GM12801 (cell line): ENCODE data around the gene EPHB2.

ENCODE experiments used
- TF ChIP-seq, protein P1 (sequence below): IDR thresholded peaks from one replicate; pipeline ENCODE4 v1.5.1; 2011; ENCODE audit warnings: control low read depth; ENCODE audit not compliant: insufficient read length; ENCODE audit errors: extremely low read depth

The EPHB2 gene

DNA sequence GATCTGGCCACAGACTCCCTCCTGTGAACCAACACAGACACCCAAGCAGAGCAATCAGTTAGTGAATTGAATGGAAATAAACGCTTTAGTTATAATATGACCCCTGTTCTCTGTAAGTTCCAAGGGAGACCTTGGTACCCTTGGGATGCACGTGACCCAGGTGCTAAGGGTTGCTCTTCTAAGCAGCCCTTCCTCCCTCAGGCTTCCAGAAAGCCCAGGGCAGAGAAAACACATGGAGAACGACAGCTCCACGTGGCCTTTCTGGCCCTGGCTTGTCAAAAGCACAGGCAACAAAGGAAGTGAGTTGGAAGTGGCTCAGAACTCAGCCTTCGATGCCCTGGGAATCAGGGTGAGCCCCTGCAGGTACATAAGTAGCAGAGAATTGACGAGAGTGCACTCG, 204.6 kb downstream of the EPHB2 start:
- TF ChIP-seq, protein P1, sequence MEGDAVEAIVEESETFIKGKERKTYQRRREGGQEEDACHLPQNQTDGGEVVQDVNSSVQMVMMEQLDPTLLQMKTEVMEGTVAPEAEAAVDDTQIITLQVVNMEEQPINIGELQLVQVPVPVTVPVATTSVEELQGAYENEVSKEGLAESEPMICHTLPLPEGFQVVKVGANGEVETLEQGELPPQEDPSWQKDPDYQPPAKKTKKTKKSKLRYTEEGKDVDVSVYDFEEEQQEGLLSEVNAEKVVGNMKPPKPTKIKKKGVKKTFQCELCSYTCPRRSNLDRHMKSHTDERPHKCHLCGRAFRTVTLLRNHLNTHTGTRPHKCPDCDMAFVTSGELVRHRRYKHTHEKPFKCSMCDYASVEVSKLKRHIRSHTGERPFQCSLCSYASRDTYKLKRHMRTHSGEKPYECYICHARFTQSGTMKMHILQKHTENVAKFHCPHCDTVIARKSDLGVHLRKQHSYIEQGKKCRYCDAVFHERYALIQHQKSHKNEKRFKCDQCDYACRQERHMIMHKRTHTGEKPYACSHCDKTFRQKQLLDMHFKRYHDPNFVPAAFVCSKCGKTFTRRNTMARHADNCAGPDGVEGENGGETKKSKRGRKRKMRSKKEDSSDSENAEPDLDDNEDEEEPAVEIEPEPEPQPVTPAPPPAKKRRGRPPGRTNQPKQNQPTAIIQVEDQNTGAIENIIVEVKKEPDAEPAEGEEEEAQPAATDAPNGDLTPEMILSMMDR: no peak

- TF ChIP-seq, protein P1: no peak
These were observed 205.3 kb downstream of the EPHB2 start for GRCh38 chr1:22915816-22916470.

- TF ChIP-seq, protein P1: no peak
These were observed 205.8 kb downstream of the EPHB2 start for GRCh38 chr1:22916471-22916820.

- TF ChIP-seq, protein P1: no peak
These were observed 207.3 kb downstream of the EPHB2 start for GRCh38 chr1:22917989-22918388.

DNA sequence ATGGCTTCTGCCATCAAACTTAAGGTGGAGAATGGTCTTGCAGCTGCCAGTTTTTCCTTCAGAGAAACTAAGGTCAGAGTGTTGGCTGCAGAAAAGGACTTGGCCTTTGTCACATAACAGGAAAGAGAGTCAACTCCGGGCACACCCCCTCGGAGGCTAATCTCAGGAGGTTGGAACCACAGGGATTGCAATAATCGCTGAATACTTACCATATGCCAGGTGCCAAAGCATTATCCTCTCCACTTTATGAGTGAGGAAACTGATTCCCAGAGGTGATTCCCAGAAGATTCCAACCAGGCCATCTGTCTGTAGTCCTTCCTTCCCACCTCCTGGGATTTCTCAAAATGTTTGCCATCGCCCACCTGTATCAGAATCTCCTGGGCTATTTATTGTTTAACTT, 208.0 kb downstream of the EPHB2 start:
- TF ChIP-seq, protein P1: no peak

DNA sequence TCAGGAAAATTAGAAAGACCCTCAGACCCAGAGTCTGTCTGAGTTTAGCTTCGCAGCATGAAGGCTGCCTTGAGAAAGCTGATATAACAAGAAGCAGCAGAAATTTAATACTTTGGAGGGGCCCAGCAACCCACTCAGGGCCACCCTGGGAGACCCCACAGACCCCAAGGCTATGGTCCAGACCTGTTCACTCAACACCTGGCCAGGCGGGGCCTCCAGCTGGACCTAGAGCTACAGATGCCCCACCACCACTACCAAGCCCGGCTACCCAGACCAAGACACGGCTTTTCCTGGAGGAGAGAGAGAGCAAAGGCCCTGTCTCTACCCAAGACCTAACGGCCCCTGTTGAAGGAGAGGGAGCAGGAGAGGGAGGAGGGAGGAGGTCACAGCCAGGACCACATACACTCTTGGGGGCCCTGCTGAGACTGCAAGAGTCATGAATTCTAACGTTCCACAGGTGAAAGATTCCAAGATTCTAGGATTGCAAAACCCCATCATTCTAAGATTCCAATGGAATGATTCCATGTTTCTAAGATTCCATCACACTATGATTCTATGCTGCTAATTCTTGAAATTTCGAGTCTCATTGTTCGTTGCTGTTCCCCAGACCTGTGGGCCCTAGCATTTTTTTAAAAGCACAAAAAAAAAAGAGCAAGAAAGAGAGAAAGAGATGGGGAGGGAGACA, 208.8 kb downstream of the EPHB2 start:
- TF ChIP-seq, protein P1: no peak

DNA sequence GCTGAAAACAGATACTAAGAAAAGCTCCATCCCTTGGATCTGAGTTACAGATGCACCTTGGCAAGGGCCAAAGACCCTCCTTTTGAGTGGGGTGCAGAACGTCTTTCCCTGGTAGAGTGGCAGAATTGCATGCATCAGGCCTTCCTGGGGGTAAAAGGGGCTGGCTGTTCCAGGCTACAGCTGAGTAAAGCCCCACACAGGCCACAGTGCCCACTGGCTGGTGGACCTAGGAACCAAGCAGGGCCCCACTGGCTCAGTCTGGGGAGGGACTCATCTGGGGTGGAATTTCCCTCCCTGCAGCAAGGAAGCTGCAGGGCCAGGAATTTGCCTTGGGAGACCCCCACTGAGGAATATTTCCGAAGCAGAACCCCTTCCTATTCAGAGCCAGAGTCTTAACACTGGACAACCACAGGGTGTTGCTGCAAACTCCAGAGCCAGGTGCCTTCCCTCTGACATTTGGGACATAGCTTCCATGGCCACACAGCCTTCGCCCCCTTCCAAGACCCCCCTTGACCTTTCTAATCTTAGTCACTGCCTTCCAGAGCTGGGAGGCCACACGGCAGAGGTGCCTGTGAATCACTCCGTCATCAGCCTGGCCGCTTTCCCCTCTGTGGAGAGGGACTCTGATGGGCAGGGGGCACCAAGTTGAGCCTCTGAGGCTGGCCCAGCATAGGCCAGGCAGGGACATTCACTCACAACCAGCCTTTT, 209.5 kb downstream of the EPHB2 start:
- TF ChIP-seq, protein P1: no peak
